ENCODE results near the gene RNPEPL1.

Gene RNPEPL1

GRCh38 chr2:240523451-240524281 is 44.6 kb upstream of the RNPEPL1 start:
- DNase-seq (ENCODE audit: low read depth, low spot score) = no peak
- Histone ChIP-seq H3K36me3 (ENCODE audit: insufficient read depth, low read length) (peaks cover 6% of the 10 kb centered on the region; the same call in 1 of the 2 replicates), H3K4me3 (no peak overlapping the region), H3K9me3 (ENCODE audit: low read depth, low read length) (no peaks in the 10 kb centered on the region), H3K27ac (no peak overlapping the region), H3K9ac (ENCODE audit: insufficient read length) (no peak overlapping the region)
- TF ChIP-seq EZH2 (IDR thresholded peaks at IDR 0.05) (no peak), POLR2AphosphoS5 (IDR thresholded peaks at IDR 0.05; ENCODE audit: borderline replicate concordance, low read depth, low read length) (no peak), FOXP2 (optimal IDR thresholded peaks at IDR 0.05; ENCODE audit: control extremely low read depth, extremely low read length, insufficient read depth) (no peak)

- no peak overlapping the region for H3K9ac ChIP-seq (ENCODE audit: insufficient read length)
- no peak for DNase-seq (ENCODE audit: low read depth, low spot score)
- H3K36me3 ChIP-seq (ENCODE audit: insufficient read depth, low read length) = peaks cover 12% of the 10 kb centered on the region; the same call in 1 of the 2 replicates
- H3K9me3 ChIP-seq (ENCODE audit: low read depth, low read length) = no peaks in the 10 kb centered on the region
- TF ChIP-seq POLR2AphosphoS5 (IDR thresholded peaks at IDR 0.05; ENCODE audit: borderline replicate concordance, low read depth, low read length) = no peak
- TF ChIP-seq FOXP2 (optimal IDR thresholded peaks at IDR 0.05; ENCODE audit: control extremely low read depth, extremely low read length, insufficient read depth) = no peak
- no peak for TF ChIP-seq EZH2 (IDR thresholded peaks at IDR 0.05)
- no peak overlapping the region for H3K4me3 ChIP-seq
- H3K27ac ChIP-seq = no peak overlapping the region
These were observed 43.1 kb upstream of the RNPEPL1 start for GRCh38 chr2:240524963-240525718.

- peaks cover 12% of the 10 kb centered on the region; the same call in 1 of the 2 replicates for H3K36me3 ChIP-seq (ENCODE audit: insufficient read depth, low read length)
- H3K9me3 ChIP-seq (ENCODE audit: low read depth, low read length) = no peaks in the 10 kb centered on the region
These were observed 42.5 kb upstream of the RNPEPL1 start for GRCh38 chr2:240525802-240526201.

GRCh38 chr2:240526521-240526920 is 41.8 kb upstream of the RNPEPL1 start:
- Histone ChIP-seq H3K27ac (no peak overlapping the region), H3K4me3 (no peak overlapping the region), H3K9me3 (ENCODE audit: low read depth, low read length) (peaks cover 2% of the 10 kb centered on the region; the same call in 1 of the 2 replicates), H3K36me3 (ENCODE audit: insufficient read depth, low read length) (peaks cover 16% of the 10 kb centered on the region), H3K9ac (ENCODE audit: insufficient read length) (no peak overlapping the region)
- DNase-seq (ENCODE audit: low read depth, low spot score) = no peak
- TF ChIP-seq FOXP2 (optimal IDR thresholded peaks at IDR 0.05; ENCODE audit: control extremely low read depth, extremely low read length, insufficient read depth) (no peak), EZH2 (IDR thresholded peaks at IDR 0.05) (no peak), POLR2AphosphoS5 (IDR thresholded peaks at IDR 0.05; ENCODE audit: borderline replicate concordance, low read depth, low read length) (no peak)

More at GRCh38 chr2:240525802-240526201, 42.5 kb upstream of the RNPEPL1 start:
- Histone ChIP-seq H3K4me3 (no peak overlapping the region), H3K27ac (no peak overlapping the region), H3K9ac (ENCODE audit: insufficient read length) (no peak overlapping the region)
- DNase-seq (ENCODE audit: low read depth, low spot score) = no peak
- no peak for TF ChIP-seq EZH2 (IDR thresholded peaks at IDR 0.05)
- no peak for TF ChIP-seq FOXP2 (optimal IDR thresholded peaks at IDR 0.05; ENCODE audit: control extremely low read depth, extremely low read length, insufficient read depth)
- no peak for TF ChIP-seq POLR2AphosphoS5 (IDR thresholded peaks at IDR 0.05; ENCODE audit: borderline replicate concordance, low read depth, low read length)

- peaks cover 20% of the 10 kb centered on the region for H3K36me3 ChIP-seq (ENCODE audit: insufficient read depth, low read length)
- H3K9me3 ChIP-seq (ENCODE audit: low read depth, low read length) = peaks cover 9% of the 10 kb centered on the region; the same call in 1 of the 2 replicates
- TF ChIP-seq FOXP2 (optimal IDR thresholded peaks at IDR 0.05; ENCODE audit: control extremely low read depth, extremely low read length, insufficient read depth) (no peak), POLR2AphosphoS5 (IDR thresholded peaks at IDR 0.05; ENCODE audit: borderline replicate concordance, low read depth, low read length) (no peak), EZH2 (IDR thresholded peaks at IDR 0.05) (no peak)
- no peak overlapping the region for H3K9ac ChIP-seq (ENCODE audit: insufficient read length)
- H3K4me3 ChIP-seq = no peak overlapping the region
- no peak overlapping the region for H3K27ac ChIP-seq
- DNase-seq (ENCODE audit: low read depth, low spot score) = no peak
These were observed 41.0 kb upstream of the RNPEPL1 start for GRCh38 chr2:240527153-240527750.

GRCh38 chr2:240528406-240529040 is 39.8 kb upstream of the RNPEPL1 start:
- TF ChIP-seq EZH2 (IDR thresholded peaks at IDR 0.05) = no peak
- TF ChIP-seq FOXP2 (optimal IDR thresholded peaks at IDR 0.05; ENCODE audit: control extremely low read depth, extremely low read length, insufficient read depth) = no peak
- TF ChIP-seq POLR2AphosphoS5 (IDR thresholded peaks at IDR 0.05; ENCODE audit: borderline replicate concordance, low read depth, low read length) = no peak
- Histone ChIP-seq H3K4me3 (no peak overlapping the region), H3K9ac (ENCODE audit: insufficient read length) (no peak overlapping the region), H3K27ac (no peak overlapping the region), H3K9me3 (ENCODE audit: low read depth, low read length) (peaks cover 12% of the 10 kb centered on the region; the same call in 1 of the 2 replicates), H3K36me3 (ENCODE audit: insufficient read depth, low read length) (peaks cover 20% of the 10 kb centered on the region)
- no peak for DNase-seq (ENCODE audit: low read depth, low spot score)

GRCh38 chr2:240529344-240529999 is 38.8 kb upstream of the RNPEPL1 start:
- Histone ChIP-seq H3K27ac (no peak overlapping the region), H3K4me3 (no peak overlapping the region), H3K36me3 (ENCODE audit: insufficient read depth, low read length) (peaks cover 13% of the 10 kb centered on the region), H3K9me3 (ENCODE audit: low read depth, low read length) (peaks cover 12% of the 10 kb centered on the region; the same call in 1 of the 2 replicates), H3K9ac (ENCODE audit: insufficient read length) (no peak overlapping the region)
- no peak for TF ChIP-seq EZH2 (IDR thresholded peaks at IDR 0.05)
- no peak for TF ChIP-seq FOXP2 (optimal IDR thresholded peaks at IDR 0.05; ENCODE audit: control extremely low read depth, extremely low read length, insufficient read depth)
- no peak for TF ChIP-seq POLR2AphosphoS5 (IDR thresholded peaks at IDR 0.05; ENCODE audit: borderline replicate concordance, low read depth, low read length)
- DNase-seq (ENCODE audit: low read depth, low spot score) = no peak

All from SK-N-MC (cell line).